Stimulated activated CD4-positive, alpha-beta T cell treated with anti-CD3 and anti-CD28 coated beads, Interleukin-12 subunit alpha, Interleukin-12 subunit beta, amount 100 ng/mL, for 24 hours (primary cell): ENCODE measurements around the gene BCL11A.

Source experiments
- DNase-seq, 2 experiments: peaks; one replicate each; pipeline ENCODE4 v3.0.0-alpha.2; 2020; ENCODE audit warnings: low read depth in 2 of 2

BCL11A gene

DNA sequence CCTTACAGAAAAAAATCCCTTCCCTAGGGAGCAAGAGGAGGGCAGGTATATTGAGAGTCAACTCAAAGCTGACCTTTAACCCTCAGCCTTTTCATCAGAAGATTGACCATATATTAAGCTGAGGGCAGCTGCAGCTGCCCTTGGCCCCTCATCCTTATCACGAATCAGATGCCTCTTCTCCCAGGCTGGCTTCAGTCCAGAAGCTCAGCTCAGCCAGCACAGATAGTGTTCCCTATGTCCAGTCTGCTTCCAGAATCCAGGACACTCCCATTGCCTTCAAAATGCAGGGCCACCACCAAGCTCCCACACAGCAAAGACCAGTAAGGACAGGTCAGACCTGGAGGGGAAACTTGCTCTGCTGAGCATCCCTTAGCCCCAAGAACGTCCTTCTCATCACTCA lies 146.1 kb downstream of the BCL11A start:
- DNase-seq: no peak

DNA sequence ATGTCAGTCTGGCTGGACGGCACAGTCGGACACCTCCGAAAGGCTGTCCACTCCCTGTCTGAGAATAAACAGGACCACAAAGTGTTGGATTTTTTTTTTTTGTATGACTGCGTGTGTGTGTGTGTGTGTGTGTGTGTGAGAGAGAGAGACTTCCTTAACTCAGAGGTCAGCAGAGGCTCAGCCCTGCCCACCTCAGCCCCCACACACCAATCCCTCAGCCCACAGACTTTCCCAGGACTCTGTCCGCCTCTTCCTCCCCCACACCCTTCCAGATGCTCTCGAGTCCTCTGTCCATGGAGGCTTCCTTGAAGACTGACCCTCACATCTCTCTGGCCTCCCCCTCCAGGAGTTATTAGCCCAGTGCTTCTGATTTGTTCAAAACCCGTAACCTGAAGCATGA lies 147.3 kb downstream of the BCL11A start:
- DNase-seq: no peak

DNA sequence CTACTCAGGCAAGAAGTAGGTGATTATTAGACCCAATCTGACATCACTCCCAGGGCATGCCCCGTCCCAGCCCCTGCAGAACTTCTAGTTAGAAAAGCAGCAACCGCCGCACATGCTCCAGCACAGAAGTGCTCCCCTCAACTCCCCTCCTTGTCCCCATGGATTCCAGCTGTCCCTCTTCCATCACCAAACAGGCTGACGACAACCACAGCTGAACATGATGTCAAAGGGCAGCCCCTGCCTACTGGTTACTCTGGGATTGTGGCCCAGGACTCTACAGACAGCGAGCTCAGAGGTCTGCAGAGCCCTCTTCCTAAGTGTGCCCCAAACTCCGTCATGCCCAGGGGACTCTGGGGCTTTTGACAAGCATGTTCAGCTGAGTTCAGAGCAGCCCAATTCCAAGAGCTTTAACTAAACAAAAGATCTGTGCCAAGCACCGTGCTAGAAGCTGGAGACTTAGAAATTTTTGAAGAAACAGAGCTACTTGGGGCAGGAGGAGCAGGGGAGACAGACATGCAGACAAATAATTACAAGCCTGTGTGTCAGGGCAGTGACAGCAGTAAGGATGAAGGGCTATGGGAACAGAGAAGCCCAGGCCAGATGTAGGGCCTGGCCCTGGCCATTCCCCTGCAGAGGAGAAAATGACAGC lies 148.1 kb downstream of the BCL11A start:
- no peak for DNase-seq
